ENCODE results near the gene TMEM143.
"Not testable (repeated sequence)": the region's sequence is repeated elsewhere in the genome, so short reads cannot be mapped to it uniquely, and the experiment has no call there.

Gene TMEM143

DNA sequence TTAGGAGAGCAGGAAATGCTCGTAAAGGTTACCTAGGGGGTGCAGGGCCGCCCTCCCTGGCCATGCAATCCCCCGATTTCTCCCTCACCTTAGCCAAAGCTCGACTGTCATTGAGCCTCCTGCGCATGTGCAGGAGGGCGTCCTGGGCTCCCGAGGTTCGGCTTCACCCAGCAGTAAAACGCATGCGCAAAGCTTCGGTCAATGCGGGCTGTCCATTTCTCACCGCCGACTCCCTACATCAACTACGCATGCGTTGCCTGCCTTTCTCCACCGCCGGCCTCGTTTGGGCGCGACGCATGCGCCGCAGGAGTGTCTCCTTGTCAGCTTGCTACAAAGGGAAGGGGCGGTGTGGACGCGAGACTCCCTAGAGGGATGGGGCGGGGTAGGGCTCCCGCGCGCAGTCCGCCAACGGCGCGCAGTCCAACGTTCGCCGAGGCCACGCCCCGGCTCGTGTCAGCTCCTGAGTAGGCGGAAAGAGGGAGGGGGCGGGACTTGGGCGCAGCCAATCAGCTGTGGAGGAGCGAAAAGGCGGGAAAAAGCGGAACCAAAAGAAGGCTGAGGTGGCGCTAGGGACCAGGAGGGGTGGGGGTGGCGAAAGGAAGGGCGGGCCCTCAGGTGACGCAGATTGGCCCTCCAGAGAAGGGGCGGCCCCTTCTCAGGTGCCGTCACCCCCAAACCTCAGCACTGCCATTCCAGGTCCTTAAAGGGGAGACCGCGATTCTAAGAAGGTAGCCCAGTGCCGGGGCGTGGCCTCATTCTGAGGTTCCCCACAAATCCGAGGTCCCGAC is at the start of gene TMEM143, which contains the start of gene SYNGR4:
Gene TMEM143, minus strand, starts transcription at position 131 of the 788 bp plus-strand sequence. Its CDS starts 20 bp downstream, at position 111.
Gene SYNGR4, plus strand, starts transcription at position 558 of the 788 bp plus-strand sequence. CDS start 1,476 bp downstream, outside the sequence.
- peak; percentile 100 for DNase-seq

DNA sequence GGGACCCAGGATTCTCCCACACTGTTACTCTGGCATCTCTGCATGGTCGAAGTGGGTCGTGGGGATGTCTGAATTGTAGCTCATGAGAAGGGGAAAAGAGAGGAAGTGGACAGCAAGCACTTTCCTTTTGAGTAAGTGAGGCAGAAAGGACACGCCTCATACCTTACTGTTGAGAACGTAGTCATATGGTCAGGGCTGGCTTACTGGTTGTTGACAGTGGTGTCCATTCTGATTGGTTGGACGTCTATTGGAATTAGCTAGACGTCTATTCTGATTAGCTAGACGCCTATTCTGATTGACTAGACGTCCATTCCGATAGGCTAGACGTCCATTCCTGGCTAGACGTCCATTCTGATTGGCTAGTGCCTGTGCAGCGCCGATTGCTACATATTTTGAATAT is 42.1 kb upstream of the TMEM143 start:
- DNase-seq, result no peak

DNA sequence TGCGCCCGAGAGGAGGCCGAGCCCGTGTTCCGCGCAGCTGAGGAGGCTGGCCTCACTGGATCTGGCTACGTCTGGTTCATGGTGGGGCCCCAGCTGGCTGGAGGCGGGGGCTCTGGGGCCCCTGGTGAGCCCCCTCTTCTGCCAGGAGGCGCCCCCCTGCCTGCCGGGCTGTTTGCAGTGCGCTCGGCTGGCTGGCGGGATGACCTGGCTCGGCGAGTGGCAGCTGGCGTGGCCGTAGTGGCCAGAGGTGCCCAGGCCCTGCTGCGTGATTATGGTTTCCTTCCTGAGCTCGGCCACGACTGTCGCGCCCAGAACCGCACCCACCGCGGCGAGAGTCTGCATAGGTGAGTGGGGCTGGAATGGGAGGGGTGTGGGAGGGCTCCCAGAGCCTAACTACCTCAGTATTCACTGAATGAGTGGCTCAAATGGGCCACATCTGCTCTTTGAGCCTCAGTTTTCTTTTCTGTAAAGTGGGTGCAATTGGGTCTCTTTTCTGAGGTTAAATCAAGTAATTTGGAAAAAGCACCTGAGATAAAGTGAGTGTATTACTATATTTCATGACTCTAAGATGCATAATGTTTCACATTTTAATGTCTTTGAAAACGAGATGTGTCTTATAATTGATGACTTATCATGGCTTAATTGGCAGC is 41.4 kb upstream of the TMEM143 start:
- no peak for DNase-seq

DNA sequence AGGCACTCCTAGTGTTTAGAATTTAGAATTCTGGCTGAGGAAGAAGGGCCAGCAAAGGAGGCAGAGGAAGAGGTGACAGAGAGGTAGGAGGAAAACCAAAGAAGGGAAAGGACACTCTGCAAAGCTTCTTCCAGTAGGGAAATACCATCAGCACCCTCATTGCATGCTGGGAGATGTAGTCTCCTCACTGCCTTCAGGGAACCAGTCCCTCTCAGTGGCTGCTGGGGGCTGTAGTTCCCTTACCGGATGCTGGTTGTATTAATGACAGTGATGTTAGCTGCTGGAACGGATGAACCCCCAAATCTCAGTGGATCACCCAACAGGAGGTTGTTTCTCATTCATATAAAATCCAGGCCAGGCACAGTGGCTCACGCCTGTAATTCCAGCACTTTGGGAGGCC is 39.9 kb upstream of the TMEM143 start:
- DNase-seq, result peak; percentile 80 to 82 (median 82)

DNA sequence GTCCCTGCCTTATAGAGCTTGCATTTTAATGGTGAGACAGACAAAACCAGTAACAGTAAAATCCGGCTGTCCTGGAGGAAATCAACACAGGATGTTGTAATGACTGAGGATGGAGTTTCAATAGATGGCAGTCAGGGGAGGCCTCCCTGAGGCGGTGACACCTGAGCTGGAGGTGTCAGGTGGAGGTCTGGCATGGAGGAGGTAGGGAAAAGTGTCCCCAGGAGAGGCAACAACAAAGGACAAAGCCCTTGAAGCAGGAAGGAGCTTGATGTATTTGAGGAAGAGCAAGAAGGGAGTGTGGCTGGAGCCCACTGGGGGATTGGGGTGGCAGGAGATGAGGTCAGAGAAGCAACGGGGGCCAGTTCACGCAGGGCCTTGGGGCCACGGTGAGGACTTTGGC is 37.5 kb upstream of the TMEM143 start:
- no peak for DNase-seq

DNA sequence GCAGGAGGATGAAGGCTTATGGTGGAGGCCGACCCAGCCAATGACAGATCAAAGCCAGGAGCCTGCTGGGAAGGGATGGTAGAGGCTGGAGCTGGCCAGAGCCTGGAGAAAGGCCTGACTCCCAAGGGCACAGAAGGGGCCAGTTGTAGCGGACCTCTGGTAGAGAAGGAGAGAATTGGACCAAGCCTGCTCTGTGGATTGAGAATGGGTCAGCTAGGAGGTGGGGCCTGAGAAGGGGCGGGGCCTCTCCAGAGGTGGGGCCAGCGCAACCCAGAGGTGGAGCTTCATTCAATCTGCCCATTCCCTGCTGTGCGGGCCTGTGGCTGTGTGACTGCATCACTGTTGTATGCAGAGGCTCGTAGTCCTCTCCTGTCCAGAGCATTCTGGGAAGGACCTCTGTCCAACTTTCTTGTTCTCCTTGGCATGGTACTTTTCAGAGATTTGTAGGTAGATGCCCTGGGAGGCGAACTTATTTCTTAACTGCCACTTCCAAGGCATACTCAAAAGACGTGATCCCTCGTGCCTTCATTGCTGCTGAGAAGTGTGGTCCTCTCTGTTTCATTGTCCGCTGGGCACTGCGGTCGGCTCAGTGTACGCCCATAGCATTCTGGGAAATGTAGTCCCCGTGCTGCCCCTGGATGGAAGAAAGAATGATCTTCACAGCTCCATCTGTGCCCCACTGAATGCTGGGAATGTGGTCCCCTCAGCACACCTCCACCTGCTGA is 36.4 kb upstream of the TMEM143 start:
- peak in 1 of 3 donors; percentile 27 for DNase-seq

DNA sequence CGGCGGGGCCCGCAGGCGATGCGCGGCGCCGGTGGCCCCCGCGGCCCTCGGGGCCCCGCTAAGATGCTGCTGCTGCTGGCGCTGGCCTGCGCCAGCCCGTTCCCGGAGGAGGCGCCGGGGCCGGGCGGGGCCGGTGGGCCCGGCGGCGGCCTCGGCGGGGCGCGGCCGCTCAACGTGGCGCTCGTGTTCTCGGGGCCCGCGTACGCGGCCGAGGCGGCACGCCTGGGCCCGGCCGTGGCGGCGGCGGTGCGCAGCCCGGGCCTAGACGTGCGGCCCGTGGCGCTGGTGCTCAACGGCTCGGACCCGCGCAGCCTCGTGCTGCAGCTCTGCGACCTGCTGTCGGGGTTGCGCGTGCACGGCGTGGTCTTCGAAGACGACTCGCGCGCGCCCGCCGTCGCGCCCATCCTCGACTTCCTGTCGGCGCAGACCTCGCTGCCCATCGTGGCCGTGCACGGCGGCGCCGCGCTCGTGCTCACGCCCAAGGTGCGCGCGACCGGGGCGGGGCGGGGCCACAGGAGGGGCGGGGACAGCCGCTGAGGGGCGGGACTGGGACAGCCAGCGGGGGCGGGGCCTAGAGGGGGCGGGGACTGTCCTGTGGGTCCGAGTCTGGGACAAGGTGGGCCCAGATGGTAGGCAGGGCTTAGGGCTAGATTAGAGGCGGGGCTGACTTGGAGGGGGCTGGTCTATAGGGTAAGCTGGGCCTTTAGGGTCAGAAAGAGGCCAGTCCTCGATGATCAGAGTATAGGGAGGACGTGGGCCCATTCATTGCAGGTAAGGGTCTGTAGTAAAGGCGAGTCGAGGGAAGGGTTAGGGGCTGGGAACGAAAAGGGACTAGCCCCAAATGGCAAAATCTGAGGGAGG is 34.9 kb upstream of the TMEM143 start:
- peak; percentile 69 to 85 (median 70) for DNase-seq

DNA sequence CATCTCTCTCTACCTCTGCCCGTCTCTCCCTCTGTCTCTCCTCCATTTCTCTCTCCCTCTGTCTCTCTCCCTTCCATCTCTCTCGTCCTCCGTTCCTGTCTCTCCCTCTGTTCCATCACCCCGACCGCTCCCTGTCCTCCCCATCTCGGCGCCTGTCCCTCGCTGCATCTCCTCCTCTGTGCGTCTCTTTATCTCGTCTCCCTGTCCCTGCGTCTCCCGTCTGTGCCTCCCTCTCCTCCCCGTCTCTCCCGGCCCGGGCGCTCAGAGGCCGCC is 34.3 kb upstream of the TMEM143 start:
- no peak for DNase-seq

DNA sequence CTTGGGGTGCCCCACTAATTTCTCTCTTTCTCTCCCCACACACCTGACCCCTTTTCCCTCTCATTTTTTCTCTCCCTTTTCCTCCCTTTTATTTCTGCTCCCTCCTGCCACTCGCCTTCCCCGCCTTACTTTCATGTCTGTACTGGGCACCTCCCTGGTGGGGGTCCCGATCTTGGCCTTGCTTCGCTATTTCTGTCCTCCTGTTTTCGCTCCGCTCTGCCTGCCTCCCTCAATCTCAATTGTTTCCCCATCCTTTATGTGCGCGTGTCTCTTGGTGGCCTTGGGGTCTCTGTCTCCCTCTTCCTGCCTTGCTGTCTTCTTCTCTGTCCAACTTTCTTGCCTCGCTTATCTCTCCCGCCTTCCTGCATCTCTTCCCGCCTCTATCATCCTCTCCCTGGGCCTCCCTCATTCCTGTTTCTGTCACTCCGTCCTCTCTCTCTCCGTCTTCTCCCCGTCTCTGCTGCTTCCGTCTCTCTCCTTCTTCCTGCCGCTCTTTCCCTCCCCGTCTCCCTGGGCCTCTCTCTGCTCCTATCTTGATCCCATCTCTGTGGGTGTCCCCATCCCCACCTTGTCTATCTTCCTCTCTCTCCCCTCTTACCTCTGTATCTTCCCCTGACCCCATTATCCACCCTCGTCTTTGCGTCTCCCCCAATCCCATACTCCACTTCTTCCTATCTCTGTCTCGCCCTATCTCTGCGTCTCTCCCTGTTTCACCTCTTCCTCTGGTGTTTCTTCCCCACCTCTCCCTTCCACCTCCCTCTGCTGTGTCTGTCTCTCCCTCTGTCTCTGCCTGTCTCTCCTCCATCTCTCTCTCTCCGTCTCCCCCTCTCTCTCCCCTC is 33.7 kb upstream of the TMEM143 start:
- no peak for DNase-seq

DNA sequence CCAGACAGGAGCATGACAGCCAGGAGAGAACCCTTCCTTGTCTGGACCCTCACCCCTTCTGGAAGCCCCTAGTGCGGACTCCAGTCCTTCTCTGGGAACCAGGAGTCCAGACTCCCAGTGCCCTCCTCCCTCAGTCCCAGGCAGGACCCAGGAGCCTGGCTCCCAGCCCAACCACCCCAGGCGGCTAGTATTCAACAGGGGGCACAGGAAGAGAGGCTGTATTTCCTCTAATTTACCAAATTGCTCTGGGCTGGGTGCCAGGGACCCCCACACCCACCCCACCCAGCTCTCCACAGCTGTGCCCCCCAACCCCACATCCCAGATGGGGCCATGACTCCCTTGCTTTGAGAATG is 33.1 kb upstream of the TMEM143 start:
- DNase-seq, result no peak

DNA sequence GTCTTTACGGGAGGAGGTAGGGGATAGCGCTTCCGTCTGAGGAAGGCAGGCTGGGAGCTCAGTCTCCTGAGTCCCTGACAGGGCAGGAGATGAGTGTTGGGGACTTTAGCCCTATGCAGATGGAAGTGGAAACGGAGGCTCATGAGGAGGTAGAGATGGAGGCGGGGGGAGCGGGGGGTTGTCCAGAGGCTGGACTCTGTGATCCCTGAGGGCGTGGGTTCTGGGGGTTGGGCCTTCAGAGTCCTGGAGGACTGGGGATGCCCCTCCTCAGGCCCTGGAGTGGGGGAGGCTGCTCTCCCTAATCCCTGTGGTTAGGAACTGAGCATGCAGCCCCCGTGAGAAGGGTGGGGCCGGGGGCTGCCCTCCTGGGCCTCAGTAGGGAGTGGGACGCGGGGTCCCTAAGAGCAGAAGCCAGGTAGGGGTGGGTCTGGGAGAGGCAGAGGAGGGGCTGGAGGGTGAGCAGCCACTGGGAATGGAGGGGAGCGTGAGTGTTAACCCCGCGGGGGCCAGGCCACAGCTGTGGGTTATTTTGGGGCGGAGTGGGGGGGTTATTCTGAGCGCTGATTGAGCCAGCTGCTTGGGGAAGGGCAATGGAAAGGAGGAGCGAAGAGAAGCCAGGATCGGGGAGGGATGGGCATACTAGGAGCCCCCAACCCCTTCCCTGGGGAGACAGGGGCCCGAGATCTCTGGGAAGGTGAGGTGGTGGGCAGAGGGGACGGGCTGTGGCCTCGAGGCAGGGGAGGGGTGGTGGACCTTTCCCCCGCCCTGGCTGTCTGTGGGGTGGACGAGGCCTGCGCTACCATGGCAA is 32.5 kb upstream of the TMEM143 start:
- no peak for DNase-seq

DNA sequence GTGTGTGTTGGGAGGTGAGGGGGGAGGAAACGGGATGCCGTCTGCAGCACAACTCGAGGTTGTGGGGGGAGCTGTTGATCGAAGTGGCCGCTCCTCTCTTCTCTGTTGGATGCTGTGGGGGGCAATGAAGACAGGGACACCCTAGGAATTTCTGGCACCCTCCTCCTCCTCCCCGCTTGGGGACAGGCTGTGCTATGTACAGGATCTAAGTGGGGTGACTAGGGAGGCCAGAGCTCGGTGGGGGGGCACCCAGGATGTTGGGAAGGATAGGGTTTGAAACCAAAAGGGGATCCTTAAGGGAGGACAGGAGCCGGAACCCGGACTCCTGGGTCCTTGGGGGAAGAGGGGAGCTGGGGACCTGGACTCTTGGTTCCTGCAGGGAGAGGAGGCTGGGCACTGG is 31.8 kb upstream of the TMEM143 start:
- no peak for DNase-seq

DNA sequence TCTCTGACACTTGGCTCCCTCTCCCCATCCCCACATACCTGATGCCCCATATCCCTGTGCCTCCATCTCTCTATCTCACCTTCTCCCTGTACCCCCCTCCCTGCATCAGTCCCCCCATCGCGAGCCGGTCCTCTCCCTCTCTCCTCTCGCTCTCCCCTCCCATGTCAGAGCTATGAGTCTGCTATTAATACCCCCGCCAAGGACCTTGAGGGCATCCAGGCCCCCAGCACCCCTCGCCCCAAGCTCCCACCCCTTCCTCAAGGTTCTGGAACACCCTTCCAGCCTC is 31.4 kb upstream of the TMEM143 start:
- no peak for DNase-seq

DNA sequence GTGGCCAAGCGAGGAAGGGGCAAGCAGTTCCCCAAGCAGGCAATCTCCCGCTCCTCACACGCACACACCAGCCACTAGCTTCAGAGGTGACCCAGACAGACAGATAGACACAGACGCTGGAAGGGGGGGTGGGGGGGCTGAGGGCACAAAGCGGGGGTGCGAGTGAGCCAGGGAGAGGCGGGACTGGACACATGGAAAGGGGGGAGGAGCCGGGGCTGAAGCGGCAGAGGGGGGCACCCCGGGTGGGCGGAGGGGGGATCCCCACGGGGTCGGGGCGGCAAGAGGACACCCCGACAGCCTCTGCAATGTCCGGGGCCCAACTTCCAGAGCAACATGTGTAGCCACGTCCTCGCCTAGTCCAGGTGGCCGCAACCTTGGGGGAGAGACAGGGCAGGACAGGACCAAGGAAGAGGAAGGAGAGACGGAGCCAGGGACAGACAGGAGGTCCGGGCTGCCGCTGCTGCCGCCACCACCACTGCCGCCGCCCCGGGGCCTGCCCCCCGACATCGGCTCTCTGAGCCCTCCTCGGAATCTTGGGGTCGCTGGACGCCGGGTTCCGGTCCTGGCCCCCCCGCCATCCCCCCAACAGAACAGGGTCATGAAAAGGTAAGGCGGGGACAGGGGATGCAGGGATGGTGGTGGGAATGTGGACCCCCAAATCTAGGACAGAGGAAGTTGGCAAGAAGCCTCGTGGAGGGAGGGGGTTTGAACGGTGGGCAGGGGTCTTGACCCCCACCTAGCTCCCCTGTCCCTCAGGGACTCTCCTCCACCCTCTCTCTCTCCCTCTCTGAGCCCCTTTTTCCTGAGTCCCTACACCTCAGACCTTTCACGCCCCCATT is 30.8 kb upstream of the TMEM143 start:
- no peak for DNase-seq

DNA sequence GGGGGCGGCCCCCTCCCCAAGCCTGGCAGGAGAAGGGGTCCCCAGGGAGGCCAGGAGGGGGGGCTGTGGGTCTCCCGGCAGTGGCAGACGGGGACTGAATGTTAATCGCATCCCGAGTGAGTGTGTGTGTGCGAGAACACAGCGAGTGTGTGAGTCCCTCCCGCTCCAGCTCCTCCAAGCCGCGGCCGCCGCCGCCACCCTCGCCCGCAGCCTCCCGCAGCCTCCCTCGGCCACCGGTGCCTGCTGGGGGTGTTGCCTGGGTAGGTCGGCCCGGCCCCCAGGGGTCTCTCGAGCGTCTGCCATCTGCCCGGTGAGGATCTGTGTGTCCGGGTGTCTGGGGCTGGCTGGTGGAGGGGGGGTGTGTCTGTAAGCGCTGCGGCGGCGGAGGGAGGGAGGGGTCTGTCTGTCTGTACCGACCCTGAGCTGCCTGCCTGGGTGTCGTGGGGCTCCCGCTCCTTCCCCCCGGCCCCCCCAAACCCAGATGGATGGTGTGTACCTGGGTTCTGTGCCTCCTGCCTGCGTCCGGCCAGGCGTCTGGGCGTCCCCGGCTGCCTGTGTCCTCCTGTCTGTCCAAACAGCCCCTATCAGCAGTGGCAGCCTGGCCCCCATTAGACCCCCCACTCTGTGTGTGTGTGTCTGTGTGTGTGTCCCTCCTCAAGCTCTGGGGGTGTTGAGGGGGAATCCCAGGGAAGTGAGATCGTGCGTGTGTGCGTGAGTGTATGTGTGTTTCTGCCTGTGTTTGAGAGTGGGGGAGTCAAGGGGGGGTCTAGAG is 30.0 kb upstream of the TMEM143 start, which contains the start of gene GRIN2D:
Gene GRIN2D, plus strand, starts transcription at position 110 of the 772 bp plus-strand sequence. CDS start 4,725 bp downstream, outside the sequence.
- no peak for DNase-seq

DNA sequence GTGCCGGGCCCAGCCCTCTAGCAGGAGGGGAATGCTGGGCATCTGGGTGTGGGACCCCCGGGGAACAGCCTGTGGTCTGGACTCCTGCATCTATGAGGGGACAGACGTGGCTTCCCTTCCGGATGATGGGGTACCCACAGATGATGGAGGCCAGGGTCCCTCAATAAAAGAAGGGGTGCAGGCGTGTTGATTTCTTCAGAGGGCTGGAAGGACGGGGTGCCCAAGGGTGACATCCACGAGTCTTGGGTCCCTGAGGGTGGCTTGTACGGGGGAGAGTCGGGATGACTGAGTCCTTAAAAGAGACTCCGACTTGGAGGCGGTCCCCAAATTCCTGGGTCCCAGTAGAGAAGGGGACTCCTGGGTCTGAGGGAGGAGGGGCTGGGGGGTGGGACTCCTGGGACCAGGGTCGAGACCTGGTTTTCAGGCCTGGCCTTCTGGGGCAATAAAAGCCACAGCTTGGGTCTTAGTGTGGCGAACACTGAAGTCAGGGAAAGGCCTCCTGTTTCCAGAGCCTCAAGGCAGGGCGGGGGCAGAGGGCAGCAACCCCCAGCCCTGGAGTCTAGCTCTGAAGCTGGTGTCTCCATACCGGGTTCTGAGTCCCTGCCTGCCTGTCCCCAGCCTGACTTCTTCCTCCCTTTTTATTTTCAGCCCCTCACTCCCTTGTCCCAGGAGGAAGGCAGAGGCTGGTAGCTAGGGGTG is 29.3 kb upstream of the TMEM143 start:
- no peak for DNase-seq

DNA sequence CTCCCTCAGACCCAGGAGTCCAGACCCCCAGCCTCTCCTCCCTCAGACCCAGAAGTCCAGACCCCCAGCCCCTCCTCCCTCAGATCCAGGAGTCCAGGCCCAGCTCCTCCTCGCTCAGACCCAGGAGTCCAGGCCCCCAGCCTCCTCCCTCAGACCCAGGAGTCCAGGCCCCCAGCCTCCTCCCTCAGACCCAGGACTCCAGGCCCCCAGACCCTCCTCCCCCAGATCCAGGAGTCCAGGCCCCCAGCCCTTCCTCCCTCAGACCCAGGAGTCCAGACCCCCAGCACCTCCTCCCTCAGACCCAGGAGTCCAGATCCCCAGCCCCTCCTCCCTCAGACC is 28.2 kb upstream of the TMEM143 start:
- DNase-seq, result not testable (repeated sequence)

DNA sequence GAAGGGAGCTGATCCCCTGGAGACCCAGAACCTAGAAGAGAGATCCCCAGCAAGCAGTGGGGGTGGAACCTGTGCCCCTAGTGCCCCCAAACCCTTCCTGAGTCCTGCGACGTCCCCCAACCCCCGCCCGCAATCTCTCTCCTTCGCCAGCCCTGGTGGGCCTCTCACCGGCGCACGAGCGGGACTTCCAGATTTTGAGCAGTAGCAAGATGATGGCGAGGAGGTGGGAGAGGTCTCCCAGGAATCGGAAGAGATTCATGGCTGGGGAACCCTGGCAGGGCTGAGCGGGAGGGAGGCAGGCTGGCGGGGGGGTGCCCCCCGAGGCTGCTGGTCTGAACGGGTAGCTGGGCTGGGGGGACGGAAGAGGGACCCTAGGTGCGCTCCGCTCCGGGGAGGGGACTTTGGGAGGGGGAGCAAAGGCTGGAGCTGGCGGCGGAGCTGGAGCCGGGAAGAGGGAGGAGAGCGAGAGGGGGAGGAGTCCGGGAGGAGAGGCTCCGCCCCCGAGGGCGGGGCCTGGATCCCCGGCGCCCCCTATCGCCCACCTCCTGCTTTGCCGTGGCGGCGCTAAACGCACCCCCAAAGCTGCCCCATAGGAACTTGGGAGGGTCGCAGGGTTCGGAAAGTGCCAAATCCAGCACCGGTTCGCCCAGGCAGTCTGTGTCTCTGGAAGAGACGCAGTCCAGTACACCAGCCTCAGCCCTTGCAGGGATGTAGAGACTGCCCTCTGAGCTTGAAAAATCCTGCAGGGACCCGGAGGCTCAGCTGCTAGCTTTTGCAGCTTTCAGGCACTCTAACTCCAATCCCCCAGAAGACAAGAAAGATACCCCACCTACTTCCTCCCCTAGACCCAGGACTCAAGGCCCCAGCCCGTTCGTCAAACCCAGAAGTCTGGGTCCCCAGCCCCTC is 27.6 kb upstream of the TMEM143 start, which contains the start of gene KDELR1:
Gene KDELR1, minus strand, starts transcription at position 452 of the 906 bp plus-strand sequence. Its CDS starts 193 bp downstream, at position 259.
- peak; percentile 76 to 94 (median 86) for DNase-seq

Measured in suppressor macrophage treated with lipopolysaccharide for 1 hour (primary cell).